GM23248 (cell line): ENCODE measurements around the gene ITLN1. TPM values are rescaled to one million over a fixed set of nuclear protein-coding genes. Genes with fewer than 3 reads are reported as not detected.

Experiments
- DNase-seq: peaks from one replicate; pipeline ENCODE4 v3.0.0-alpha.2; 2015
- H2AFZ ChIP-seq: fragments of 200-600 bp; sonication (generic); 2 replicates; pipeline ENCODE4 v1.6.1; 2016; ENCODE audit warnings: antibody characterized with exemption
- H3F3A ChIP-seq: fragments of 200-600 bp; sonication (generic); 2 replicates; pipeline ENCODE4 v1.6.1; 2016; ENCODE audit warnings: mild to moderate bottlenecking, antibody characterized with exemption, mixed run types; ENCODE audit not compliant: insufficient read depth
- H3K27ac ChIP-seq: fragments of 200-600 bp; sonication (generic); 2 replicates; pipeline ENCODE4 v1.5.1; 2016; ENCODE audit warnings: mild to moderate bottlenecking
- H3K27me3 ChIP-seq: fragments of 200-600 bp; sonication (generic); replicated peaks from 2 replicates; pipeline ENCODE4 v1.6.1; 2016; ENCODE audit warnings: mild to moderate bottlenecking; ENCODE audit not compliant: insufficient read depth
- H3K36me3 ChIP-seq: fragments of 200-600 bp; sonication (generic); 2 replicates; pipeline ENCODE4 v1.6.1; 2016; ENCODE audit warnings: low read depth, mild to moderate bottlenecking
- H3K4me1 ChIP-seq: fragments of 200-600 bp; sonication (generic); 2 replicates; pipeline ENCODE4 v1.6.1; 2016; ENCODE audit warnings: mild to moderate bottlenecking; ENCODE audit not compliant: insufficient read depth
- H3K4me2 ChIP-seq: fragments of 200-600 bp; sonication (generic); one replicate; pipeline ENCODE4 v1.6.1; 2016; ENCODE audit warnings: mild to moderate bottlenecking; ENCODE audit not compliant: unreplicated experiment
- H3K4me3 ChIP-seq: fragments of 200-600 bp; sonication (generic); 2 replicates; pipeline ENCODE4 v1.5.1; 2016; ENCODE audit warnings: mild to moderate bottlenecking
- H3K79me2 ChIP-seq: fragments of 200-600 bp; sonication (generic); 2 replicates; pipeline ENCODE4 v1.6.1; 2016; ENCODE audit warnings: mild to moderate bottlenecking; ENCODE audit not compliant: insufficient read depth
- H3K9ac ChIP-seq: fragments of 200-600 bp; sonication (generic); 2 replicates; pipeline ENCODE4 v1.6.1; 2016; ENCODE audit warnings: mild to moderate bottlenecking
- H3K9me2 ChIP-seq: fragments of 200-600 bp; sonication (generic); 2 replicates; pipeline ENCODE4 v1.6.1; 2016; ENCODE audit warnings: mixed run types, mild to moderate bottlenecking, moderate library complexity; ENCODE audit not compliant: insufficient read depth
- H3K9me3 ChIP-seq: fragments of 200-600 bp; sonication (generic); one replicate; pipeline ENCODE4 v1.6.1; 2017; ENCODE audit warnings: low read depth
- H4K20me1 ChIP-seq: fragments of 200-600 bp; sonication (generic); 2 replicates; pipeline ENCODE4 v1.6.0; 2016; ENCODE audit not compliant: insufficient read depth
- EZH2 ChIP-seq: fragments of 200-600 bp; sonication (generic); IDR thresholded peaks from 2 replicates; pipeline ENCODE4 v1.6.1; 2018; ENCODE audit warnings: antibody characterized with exemption, mild to moderate bottlenecking; ENCODE audit not compliant: insufficient read depth, poor library complexity, severe bottlenecking
- EZH2phosphoT487 ChIP-seq: fragments of 200-600 bp; sonication (generic); IDR thresholded peaks from 2 replicates; pipeline ENCODE4 v1.6.1; 2018; ENCODE audit warnings: antibody characterized with exemption, moderate library complexity, mild to moderate bottlenecking, low read depth; ENCODE audit not compliant: insufficient read depth
- WGBS, 2 experiments: methylation state at CpG; one replicate each; pipeline ENCODE4 v1.1.6; 2015 to 2017; ENCODE audit warnings: low lambda C conversion rate in 2 of 2, low coverage in 1 of 2; ENCODE audit errors: missing lambda C conversion rate in 2 of 2; 5-methylcytosine and 5-hydroxymethylcytosine counted together
- in situ Hi-C: fragments of 300-500 bp; cut with MboI; formaldehyde crosslinking; loops from 2 replicates; pipeline ENCODE4 v1.15.0; 2020
- polyA plus RNA-seq: library from polyadenylated mRNA; unstranded; fragments of >200 nt; fragmentation: Nextera tagmentation; extraction: Ambion mirVana; gene quantifications from 2 replicates; pipeline ENCODE4 v1.2.1, GENCODE V29; 2016
- total RNA-seq: library from RNA; depleted of rRNA; stranded (reverse); fragments of >200 nt; shearing (Covaris generic); gene quantifications from 2 replicates; pipeline ENCODE4 v1.2.3, GENCODE V29; 2014

Gene ITLN1
- total and polyA plus RNA-seq, 2 experiments from 2014 or later: not detected

DNA sequence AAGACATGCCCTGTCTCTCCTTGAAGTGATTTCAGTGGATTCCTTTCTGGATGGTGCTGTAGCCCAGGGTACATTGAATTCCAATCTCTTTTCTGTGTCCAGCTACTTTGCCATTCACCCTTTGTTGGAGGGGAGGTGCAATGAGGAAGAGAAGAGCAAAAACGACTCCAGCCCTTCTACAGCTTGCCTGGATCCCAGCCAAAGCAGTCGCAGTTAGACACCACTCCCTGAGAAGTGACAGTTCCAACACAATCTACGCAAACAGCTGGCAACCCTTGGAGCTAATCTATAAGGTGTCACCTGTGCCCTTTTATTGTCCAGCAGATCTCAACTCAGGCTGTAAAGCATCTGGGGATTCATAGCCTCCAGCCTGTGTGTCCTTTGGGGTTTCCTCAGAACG lies 26.9 kb downstream of the ITLN1 start:
- Histone ChIP-seq H3K9me3 (no peaks in the 10 kb centered on the region), H3K79me2 (no peaks in the 10 kb centered on the region), H3K4me1 (no peaks in the 10 kb centered on the region), H3K4me3 (no peak overlapping the region), H3K9me2 (no peaks in the 10 kb centered on the region), H3K27me3 (no peaks in the 10 kb centered on the region), H3K27ac (no peak overlapping the region), H2AFZ (no peak overlapping the region), H3K36me3 (no peaks in the 10 kb centered on the region), H3K4me2 (no peak overlapping the region), H4K20me1 (no peaks in the 10 kb centered on the region), H3K9ac (no peak overlapping the region), H3F3A (no peaks in the 10 kb centered on the region)
- in situ Hi-C loops: no loop called here
- TF ChIP-seq EZH2 (no peak), EZH2phosphoT487 (no peak)
- 14 to 23% methylated on average over 4 of the region's 4 CpGs for WGBS, 2 experiments
- no peak for DNase-seq

DNA sequence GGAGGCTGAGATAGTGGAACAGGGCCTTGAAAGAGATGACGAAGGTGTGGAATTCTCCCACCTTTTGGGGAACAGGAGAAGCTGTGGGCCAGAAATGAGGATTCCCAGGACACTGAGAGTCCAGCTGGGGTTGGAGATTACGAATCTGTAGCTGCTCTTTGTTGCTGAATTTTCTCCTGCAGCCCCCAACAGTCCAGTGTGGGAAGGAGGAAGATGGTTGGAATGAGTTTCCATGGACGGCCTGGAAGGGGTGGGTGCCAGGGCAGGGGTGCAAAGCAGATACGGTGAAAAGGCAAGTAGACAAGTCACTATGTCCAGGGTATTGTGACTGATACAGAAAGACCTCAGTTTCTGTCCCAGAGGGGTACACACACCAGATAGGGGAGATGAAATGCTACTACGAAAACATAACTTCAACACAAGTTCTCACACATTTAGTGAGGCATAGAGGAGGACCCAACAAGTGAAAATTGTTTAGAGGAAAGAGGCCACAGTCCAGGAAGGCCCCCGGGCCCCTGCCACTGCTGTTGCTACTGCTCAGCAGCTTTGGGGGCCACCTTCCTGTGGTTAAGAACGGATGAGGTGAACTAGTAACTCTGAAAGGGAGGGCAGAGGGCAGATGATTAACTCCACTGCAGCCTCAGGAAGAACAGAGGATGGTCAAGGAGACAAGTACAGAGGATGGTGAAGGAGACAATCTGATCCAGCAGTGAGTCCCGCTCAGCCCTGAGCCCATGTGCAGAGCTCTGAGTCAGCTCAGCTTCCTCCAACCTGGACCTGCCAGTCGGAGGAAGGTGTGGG lies 29.6 kb downstream of the ITLN1 start:
- H3K4me1 ChIP-seq: no peaks in the 10 kb centered on the region
- H3K79me2 ChIP-seq: no peaks in the 10 kb centered on the region
- no peak for DNase-seq
- TF ChIP-seq EZH2phosphoT487 (no peak), EZH2 (no peak)
- H3K9me3 ChIP-seq: no peaks in the 10 kb centered on the region
- no peak overlapping the region for H2AFZ ChIP-seq
- 15 to 17% methylated on average over 9 of the region's 9 CpGs for WGBS, 2 experiments
- no peak overlapping the region for H3K4me2 ChIP-seq
- no peaks in the 10 kb centered on the region for H3K9me2 ChIP-seq
- H3K4me3 ChIP-seq: no peak overlapping the region
- H4K20me1 ChIP-seq: no peaks in the 10 kb centered on the region
- no peak overlapping the region for H3K27ac ChIP-seq
- no peaks in the 10 kb centered on the region; the same call in 1 of the 2 replicates for H3K27me3 ChIP-seq
- in situ Hi-C loops: no loop called here
- no peaks in the 10 kb centered on the region for H3F3A ChIP-seq
- H3K9ac ChIP-seq: no peak overlapping the region
- H3K36me3 ChIP-seq: no peaks in the 10 kb centered on the region

DNA sequence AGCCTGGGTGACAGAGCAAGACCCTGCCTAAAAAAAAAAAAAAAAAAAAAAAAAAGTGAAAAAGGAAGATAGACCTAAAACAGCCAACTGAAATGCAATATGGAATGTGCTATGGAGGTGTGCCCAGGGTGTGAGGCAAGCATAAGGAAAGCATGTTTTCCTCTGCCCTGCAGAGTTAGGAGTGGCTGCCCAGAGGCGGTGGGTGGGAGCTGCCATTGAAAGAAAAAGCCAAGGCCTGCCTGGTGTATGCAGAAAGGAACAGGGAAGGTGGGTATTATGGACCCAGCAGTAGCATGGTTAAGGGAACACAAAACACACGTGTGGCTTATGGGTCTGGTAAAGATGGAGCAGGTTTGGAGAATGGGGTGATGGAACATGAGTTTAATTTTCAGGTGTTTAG lies 31.2 kb downstream of the ITLN1 start:
- in situ Hi-C loops: no loop called here
- Histone ChIP-seq H3K9me3 (no peaks in the 10 kb centered on the region), H3K4me3 (no peak overlapping the region), H3K27ac (no peak overlapping the region), H3K27me3 (no peaks in the 10 kb centered on the region; the same call in 1 of the 2 replicates), H3K9ac (no peak overlapping the region), H3F3A (no peaks in the 10 kb centered on the region), H3K9me2 (no peaks in the 10 kb centered on the region), H3K4me2 (no peak overlapping the region), H3K79me2 (no peaks in the 10 kb centered on the region), H3K4me1 (no peaks in the 10 kb centered on the region), H2AFZ (no peak overlapping the region), H3K36me3 (no peaks in the 10 kb centered on the region), H4K20me1 (no peaks in the 10 kb centered on the region)
- TF ChIP-seq EZH2phosphoT487 (no peak), EZH2 (no peak)
- 12 to 13% methylated on average over 2 of the region's 2 CpGs for WGBS, 2 experiments
- no peak for DNase-seq

DNA sequence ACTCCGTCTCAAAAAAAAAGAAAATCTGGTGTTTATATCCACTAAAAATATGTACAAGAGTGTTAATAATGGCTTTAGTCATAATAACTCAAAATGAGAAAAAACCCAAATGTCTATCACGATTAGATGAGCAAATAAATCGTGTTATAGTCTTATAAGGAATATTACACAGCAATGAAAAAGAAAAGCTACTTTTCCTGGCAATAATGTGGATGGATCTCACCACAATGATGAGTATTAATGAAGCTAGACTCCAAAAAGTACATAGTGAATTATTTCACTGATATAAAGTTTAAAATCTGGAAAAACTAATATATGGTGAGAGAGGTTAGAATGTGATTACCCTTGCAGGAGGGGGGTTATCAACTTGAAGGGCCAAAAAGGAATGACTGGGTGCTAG lies 32.0 kb downstream of the ITLN1 start:
- Histone ChIP-seq H3K79me2 (no peaks in the 10 kb centered on the region), H3K4me3 (no peak overlapping the region), H4K20me1 (no peaks in the 10 kb centered on the region), H3K4me1 (no peaks in the 10 kb centered on the region), H2AFZ (no peak overlapping the region), H3K9me2 (no peaks in the 10 kb centered on the region), H3K36me3 (no peaks in the 10 kb centered on the region), H3K9ac (no peak overlapping the region), H3K9me3 (no peaks in the 10 kb centered on the region), H3K4me2 (no peak overlapping the region), H3K27me3 (no peaks in the 10 kb centered on the region; the same call in 1 of the 2 replicates), H3K27ac (no peak overlapping the region), H3F3A (no peaks in the 10 kb centered on the region)
- no peak for DNase-seq
- WGBS, 2 experiments: 24 to 26% methylated on average over 3 of the region's 3 CpGs
- in situ Hi-C loops: no loop called here
- TF ChIP-seq EZH2phosphoT487 (no peak), EZH2 (no peak)
